IPS-18a (cell line): ENCODE data around the gene PRCP.
"Not testable (repeated sequence)": the region's sequence is repeated elsewhere in the genome, so short reads cannot be mapped to it uniquely, and the experiment has no call there.

Source experiments
- H3K27ac ChIP-seq: one replicate; pipeline ENCODE4 v1.5.1; 2013; ENCODE audit warnings: low read length
- H3K27me3 ChIP-seq: one replicate; pipeline ENCODE4 v1.6.1; 2013; ENCODE audit warnings: mild to moderate bottlenecking, low read length; ENCODE audit not compliant: control insufficient read depth, insufficient read depth
- H3K36me3 ChIP-seq: one replicate; pipeline ENCODE4 v1.6.1; 2013; ENCODE audit warnings: low read depth, low read length; ENCODE audit not compliant: control insufficient read depth
- H3K4me1 ChIP-seq: one replicate; pipeline ENCODE4 v1.6.1; 2013; ENCODE audit warnings: low read depth, low read length; ENCODE audit not compliant: control insufficient read depth
- H3K4me3 ChIP-seq: one replicate; pipeline ENCODE4 v1.5.1; 2013; ENCODE audit warnings: low read length
- H3K9ac ChIP-seq: one replicate; pipeline ENCODE4 v1.6.1; 2013; ENCODE audit warnings: mild to moderate bottlenecking, low read length, moderate library complexity
- H3K9me3 ChIP-seq: one replicate; pipeline ENCODE4 v1.6.1; 2013; ENCODE audit warnings: low read depth, low read length; ENCODE audit not compliant: control insufficient read depth

PRCP gene

DNA sequence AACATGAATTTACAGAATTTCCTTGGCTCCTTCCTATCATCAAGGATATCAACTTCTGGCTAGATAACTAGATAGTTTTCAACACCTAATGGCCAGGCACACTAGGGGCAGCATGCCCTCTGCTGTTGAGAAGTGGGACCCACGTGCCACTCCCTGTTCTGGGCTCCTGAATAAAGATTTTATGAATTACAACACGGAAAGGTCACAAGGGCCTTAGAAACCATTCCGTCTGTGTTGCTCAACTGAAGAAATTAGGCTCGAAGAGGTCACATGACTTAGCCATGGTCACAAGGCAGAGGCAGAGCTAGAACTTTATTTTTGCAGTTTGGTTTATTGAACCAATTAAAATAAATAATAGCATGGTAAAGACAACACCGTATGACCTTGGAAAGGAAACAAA is 36.0 kb downstream of the PRCP start:
- H3K9me3 ChIP-seq: no peaks in the 10 kb centered on the region
- H3K27ac ChIP-seq: no peak overlapping the region
- H3K36me3 ChIP-seq: no peaks in the 10 kb centered on the region

DNA sequence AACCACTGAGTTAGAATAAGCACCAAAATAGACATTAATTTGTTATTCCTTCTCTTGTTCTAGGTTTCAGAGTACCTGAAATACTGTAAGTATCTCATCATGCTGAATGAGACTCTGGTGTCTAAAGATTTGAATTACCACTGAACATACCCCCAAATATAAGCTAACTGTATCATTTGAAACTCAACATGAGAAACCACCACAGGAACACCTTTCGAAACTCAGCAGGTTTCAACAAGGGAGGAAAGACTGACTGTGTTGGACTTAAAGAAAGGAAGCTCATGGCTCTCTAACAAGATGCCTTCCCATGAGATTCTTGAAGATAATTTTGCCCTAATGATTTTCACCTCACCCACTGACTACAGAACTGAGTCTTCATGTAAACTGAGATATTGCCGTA is 37.0 kb downstream of the PRCP start:
- H3K9me3 ChIP-seq: no peaks in the 10 kb centered on the region
- H3K4me1 ChIP-seq: peaks cover 2% of the 10 kb centered on the region
- H3K9ac ChIP-seq: no peak overlapping the region
- no peak overlapping the region for H3K27ac ChIP-seq
- H3K27me3 ChIP-seq: no peaks in the 10 kb centered on the region
- no peaks in the 10 kb centered on the region for H3K36me3 ChIP-seq
- no peak overlapping the region for H3K4me3 ChIP-seq

More for the DNA sequence above, 36.0 kb downstream of the PRCP start:
- H3K9ac ChIP-seq: peak overlapping the region; percentile 6
- H3K4me1 ChIP-seq: peaks cover 2% of the 10 kb centered on the region
- no peak overlapping the region for H3K4me3 ChIP-seq
- H3K27me3 ChIP-seq: no peaks in the 10 kb centered on the region

DNA sequence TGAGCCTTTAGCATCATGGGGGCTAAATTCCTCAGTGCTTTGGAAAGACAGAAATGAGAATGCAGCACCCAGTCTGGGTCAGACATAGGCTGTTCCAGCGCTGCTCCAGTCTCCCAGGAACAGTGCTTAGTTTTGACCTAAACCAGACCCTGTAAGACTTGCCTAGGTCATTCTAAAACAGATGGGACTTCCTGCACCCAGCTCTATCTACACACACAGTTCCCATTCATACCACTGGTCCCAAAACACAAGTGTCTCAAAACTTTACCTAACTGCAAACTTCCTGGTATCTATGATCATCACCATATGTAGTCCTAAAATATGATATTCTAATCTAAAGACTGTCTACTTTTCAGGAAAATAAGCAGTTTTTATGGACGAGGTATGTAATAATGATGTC is 37.9 kb downstream of the PRCP start:
- no peak overlapping the region for H3K27ac ChIP-seq
- H3K36me3 ChIP-seq: no peaks in the 10 kb centered on the region
- no peaks in the 10 kb centered on the region for H3K9me3 ChIP-seq
- no peak overlapping the region for H3K9ac ChIP-seq
- H3K4me1 ChIP-seq: peaks cover 2% of the 10 kb centered on the region
- no peak overlapping the region for H3K4me3 ChIP-seq
- no peaks in the 10 kb centered on the region for H3K27me3 ChIP-seq

DNA sequence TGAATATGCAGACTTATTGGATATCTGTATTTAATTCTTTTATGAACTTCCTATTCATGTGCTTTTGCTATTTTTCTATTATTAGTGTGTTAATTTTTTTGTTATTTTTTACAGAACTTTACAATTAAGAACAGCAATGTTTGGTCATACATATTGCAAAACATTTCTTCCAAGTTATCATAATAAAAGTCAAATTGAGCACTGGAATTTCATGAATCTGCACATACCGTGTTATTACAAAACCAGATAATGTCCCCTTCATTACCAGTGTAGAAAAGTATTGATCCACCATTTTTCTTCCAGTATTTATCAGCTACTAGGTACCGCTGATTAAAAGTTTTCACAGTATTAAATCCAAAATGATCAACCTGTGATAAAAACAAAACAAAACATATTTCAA is 40.5 kb downstream of the PRCP start:
- Histone ChIP-seq H3K36me3 (no peaks in the 10 kb centered on the region), H3K9me3 (no peaks in the 10 kb centered on the region), H3K9ac (no peak overlapping the region), H3K4me1 (peaks cover 2% of the 10 kb centered on the region), H3K27me3 (no peaks in the 10 kb centered on the region), H3K4me3 (no peak overlapping the region), H3K27ac (no peak overlapping the region)

DNA sequence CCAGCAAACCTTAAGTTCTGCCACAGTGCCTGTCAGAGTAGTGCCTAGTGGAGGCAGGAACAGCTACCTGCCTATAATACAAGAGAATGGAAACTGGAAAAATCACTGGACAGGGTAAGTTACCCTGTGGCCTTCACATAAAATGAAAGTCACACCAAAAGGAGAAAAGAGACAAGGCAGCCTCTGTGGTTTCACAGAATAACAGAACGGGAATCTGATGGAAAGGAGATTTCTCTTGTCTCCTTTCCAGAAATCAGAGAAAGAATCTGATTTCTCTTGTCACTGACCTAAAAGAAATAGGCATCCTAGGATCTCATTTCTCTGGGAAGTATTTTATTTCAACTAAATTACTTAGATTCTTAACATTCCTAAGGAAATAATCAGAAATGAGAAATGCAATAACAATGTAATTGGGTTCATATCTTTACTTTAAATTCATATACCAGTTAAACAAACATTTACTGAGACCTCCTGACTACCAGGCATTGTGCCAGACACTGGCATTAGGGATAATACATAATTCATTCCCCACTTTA is 41.6 kb downstream of the PRCP start:
- Histone ChIP-seq H3K4me1 (no peaks in the 10 kb centered on the region), H3K27me3 (no peaks in the 10 kb centered on the region), H3K27ac (no peak overlapping the region), H3K36me3 (no peaks in the 10 kb centered on the region), H3K9ac (no peak overlapping the region), H3K9me3 (no peaks in the 10 kb centered on the region), H3K4me3 (no peak overlapping the region)

DNA sequence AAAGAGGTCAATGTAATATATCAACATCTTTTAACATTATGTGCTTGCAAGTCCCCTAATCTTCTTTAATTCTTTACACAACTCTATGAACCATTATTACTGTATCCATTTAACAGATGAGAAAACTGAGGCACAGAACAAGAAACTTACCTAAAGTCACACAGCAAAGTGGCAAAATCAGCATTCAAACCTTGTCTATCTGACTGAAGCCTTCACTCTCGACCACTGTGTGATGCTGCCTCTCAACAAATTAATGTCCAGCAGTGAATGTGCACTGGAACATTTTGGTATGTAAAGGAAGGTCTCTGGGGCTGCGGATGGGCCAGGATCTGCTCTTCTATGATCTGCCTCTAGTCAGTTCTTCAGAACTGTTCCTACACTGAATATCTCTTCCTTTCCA is 42.1 kb downstream of the PRCP start:
- no peak overlapping the region for H3K4me3 ChIP-seq
- no peaks in the 10 kb centered on the region for H3K36me3 ChIP-seq
- no peaks in the 10 kb centered on the region for H3K27me3 ChIP-seq
- no peaks in the 10 kb centered on the region for H3K4me1 ChIP-seq
- no peaks in the 10 kb centered on the region for H3K9me3 ChIP-seq
- no peak overlapping the region for H3K27ac ChIP-seq
- no peak overlapping the region for H3K9ac ChIP-seq

DNA sequence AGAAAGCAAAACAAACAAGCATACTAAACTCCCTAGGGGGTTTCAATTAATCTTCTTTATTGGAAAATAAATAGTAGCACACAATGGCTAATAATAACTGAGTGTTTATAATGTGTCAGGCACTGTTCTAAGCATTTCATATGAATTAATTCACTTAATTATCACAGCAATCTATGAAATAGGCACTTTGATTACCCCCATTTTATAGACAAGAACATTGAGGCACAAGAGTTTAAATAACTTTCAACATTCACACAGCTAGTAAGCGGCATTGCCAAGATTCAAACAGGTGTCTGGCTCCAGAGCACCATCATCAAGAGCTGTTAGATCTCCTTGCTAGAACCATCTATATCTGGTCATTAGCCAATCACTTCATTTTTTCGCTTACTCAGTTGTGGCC is 43.1 kb downstream of the PRCP start:
- H3K9me3 ChIP-seq: no peaks in the 10 kb centered on the region

DNA sequence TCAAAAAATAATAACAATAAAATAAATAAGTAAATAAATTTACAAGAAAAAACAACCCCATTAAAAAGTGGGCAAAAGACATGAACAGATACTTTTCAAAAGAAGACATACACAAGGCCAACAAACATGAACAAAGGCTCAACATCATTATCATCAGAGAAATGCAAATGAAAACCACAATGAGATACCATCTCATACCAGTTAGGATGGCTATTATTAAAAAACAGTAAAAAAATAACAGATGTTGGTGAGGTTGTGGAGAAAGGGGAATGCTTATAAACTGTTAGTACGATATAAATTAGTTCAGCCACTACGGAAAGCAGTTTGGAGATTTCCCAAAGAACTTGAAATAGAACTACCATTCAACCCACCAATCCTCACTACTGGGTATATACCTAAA is 44.6 kb downstream of the PRCP start:
- H3K4me3 ChIP-seq: no peak overlapping the region
- no peak overlapping the region for H3K27ac ChIP-seq
- H3K36me3 ChIP-seq: no peaks in the 10 kb centered on the region
- H3K27me3 ChIP-seq: no peaks in the 10 kb centered on the region
- no peak overlapping the region for H3K9ac ChIP-seq
- no peaks in the 10 kb centered on the region for H3K9me3 ChIP-seq
- H3K4me1 ChIP-seq: no peaks in the 10 kb centered on the region

More for the DNA sequence above, 43.1 kb downstream of the PRCP start:
- Histone ChIP-seq H3K27ac (no peak overlapping the region), H3K36me3 (no peaks in the 10 kb centered on the region), H3K4me3 (no peak overlapping the region), H3K4me1 (no peaks in the 10 kb centered on the region), H3K9ac (no peak overlapping the region), H3K27me3 (no peaks in the 10 kb centered on the region)

DNA sequence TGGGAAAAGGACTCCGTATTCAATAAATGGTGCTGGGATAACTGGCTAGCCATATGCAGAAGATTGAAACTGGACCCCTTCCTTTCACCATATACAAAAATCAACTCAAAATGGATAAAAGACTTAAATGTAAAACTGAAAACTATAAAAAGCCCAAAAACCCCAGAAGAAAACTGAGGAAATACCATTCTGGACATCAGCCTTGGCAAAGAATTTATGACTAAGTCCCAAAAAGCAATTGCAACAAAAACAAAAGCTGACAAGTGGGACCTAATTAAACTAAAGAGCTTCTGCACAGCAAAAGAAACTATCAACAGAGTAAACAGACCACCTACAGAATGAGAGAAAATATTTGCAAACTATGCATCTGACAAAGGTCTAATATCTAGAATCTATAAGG is 45.3 kb downstream of the PRCP start:
- not testable (repeated sequence) for H3K36me3 ChIP-seq, H3K27ac ChIP-seq, H3K4me1 ChIP-seq, H3K4me3 ChIP-seq, H3K9ac ChIP-seq, H3K27me3 ChIP-seq, H3K9me3 ChIP-seq

DNA sequence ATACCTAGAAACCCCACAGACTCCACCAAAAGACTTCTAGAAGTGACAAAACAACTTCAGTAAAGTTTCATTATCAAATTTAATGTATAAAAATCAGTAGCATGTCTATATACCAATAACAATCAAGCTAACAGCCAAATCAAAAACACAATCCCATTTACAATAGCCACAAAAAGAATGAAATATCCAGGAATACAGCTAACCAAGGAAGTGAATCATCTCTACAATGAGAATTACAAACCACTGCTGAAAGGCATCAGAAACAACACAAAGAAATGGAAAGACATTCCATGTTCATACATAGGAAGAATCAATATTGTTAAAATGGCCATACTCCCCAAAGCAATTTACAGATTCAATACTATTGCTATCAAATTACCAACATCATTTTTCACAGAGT is 46.0 kb downstream of the PRCP start:
- H3K4me1 ChIP-seq: no peaks in the 10 kb centered on the region
- H3K9ac ChIP-seq: no peak overlapping the region
- H3K4me3 ChIP-seq: no peak overlapping the region
- no peaks in the 10 kb centered on the region for H3K27me3 ChIP-seq
- H3K27ac ChIP-seq: no peak overlapping the region
- H3K36me3 ChIP-seq: no peaks in the 10 kb centered on the region
- H3K9me3 ChIP-seq: no peaks in the 10 kb centered on the region

DNA sequence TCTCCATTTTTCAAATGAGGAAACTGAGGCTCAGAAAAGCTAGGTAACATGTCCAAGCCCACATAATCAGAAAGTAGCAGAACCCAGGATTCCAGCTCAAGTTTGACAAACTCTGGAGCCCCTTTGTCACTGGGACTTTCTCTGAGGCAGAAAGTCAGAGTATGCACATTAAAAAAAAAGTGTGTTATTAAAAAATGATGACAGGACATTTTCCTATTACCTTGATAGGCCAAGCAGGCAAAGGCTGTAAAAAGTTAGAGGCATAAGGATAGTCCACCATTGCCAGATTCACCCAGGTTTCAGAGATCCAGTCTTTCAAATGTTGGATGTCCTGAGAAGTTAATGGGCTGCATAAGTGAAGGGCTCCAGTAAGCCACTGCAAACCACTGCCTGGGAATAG is 51.4 kb downstream of the PRCP start:
- Histone ChIP-seq H3K27ac (no peak overlapping the region), H3K9me3 (no peaks in the 10 kb centered on the region), H3K9ac (no peak overlapping the region), H3K4me3 (no peak overlapping the region), H3K4me1 (peaks cover 14% of the 10 kb centered on the region), H3K27me3 (no peaks in the 10 kb centered on the region), H3K36me3 (no peaks in the 10 kb centered on the region)

DNA sequence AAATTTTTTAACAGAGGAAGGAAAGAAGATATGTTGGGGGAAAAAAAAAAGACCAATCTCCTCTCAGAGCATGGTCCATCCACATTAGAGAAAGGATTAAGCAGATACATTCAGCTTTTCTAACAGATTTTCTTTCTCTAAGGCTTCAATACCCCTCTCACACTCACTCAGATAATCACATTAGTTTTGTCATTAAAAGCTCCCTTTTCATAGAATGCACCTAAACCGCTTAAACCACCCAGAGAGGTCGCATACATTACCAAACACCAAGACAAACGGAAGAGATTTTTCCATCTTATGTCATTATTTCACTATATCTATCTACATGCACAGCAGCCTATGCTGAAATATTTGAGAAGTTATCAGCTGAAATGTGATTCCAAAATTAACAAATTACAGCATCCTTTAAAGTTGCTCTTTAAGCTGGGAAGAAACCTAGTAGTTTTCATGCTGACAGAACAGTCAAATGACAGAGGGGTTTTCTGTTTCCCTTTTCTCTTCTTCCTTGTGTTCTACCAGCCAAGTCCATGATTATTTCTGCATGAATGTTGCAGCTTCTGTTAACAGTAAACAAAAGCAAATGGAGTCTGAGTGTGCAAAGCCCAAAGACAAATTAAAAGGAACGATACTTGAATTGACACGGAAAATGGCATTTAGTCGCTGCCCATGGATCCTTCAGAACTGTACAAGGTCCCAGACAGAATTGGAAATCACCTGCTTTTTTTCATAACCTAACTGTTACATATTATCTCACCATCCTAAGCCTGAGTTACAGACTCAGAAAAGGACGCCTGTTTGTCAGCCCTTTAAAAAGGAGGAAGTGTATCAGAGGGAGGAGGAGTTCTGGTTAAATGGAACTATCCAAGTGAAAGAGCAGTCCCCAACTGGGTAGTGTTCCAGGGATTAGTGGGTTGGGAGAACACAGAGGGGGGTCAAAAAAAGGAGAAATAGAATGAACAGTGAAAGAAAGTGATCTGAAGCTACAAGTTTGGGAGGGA is 54.6 kb downstream of the PRCP start:
- Histone ChIP-seq H3K9ac (no peak overlapping the region), H3K9me3 (no peaks in the 10 kb centered on the region), H3K27me3 (no peaks in the 10 kb centered on the region), H3K4me3 (no peak overlapping the region), H3K36me3 (no peaks in the 10 kb centered on the region), H3K4me1 (peaks cover 14% of the 10 kb centered on the region), H3K27ac (no peak overlapping the region)
